ENCODE results near the gene INTS4. TPM values are rescaled to one million over a fixed set of nuclear protein-coding genes. Genes with fewer than 3 reads are reported as not detected.
A peak's percentile ranks its signal among the peaks of the same experiment; 100 is the strongest.
"Not testable (repeated sequence)": the region's sequence is repeated elsewhere in the genome, so short reads cannot be mapped to it uniquely, and the experiment has no call there.

Gene INTS4
- polyA plus RNA-seq, 6 donors from 2014 or later = 33.3 to 71.6 (median 38.1) TPM

DNA sequence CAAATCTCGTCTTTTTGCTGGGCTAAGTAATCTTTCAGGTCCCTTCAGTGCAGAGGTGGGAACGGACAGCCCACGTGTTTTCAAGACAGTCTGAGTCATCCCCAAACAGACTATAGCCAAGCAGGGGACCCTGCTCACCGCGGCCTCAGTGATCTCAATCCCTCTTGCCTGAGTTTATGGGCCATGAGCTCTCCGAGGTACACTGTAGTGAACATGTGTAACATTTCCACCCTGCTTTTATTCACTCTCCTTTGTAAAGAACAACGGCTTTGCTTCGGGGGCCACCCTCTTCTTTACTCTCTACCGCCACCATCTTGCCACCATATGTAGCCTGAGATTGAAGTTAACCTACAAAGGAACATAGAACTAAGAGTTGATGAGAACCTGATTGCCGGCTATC is 40.2 kb upstream of the INTS4 start:
- peak overlapping the region in 1 of 6 donors; percentile 27 for H3K27ac Mint-ChIP-seq
- no peak overlapping the region for H3K4me3 Mint-ChIP-seq

DNA sequence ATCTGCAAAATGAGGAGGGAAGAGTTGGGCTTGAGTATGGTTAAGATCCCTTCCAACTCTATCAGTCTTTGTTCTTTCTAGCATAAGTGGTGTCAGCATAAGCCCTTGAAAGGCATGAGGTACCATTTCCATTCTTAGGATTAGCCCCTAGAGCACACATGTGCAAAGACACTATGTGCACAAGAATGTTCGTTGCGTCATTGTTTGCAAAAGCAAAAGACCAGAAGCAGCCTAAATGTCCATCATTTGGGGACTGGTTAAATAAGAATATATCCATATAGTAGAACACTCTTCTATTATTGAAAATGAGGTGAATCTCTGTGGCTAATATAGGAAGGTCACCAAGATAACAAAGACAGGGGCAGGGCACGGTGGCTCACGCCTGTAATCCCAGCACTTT is 38.6 kb upstream of the INTS4 start:
- H3K4me3 Mint-ChIP-seq = no peak overlapping the region

More for the DNA sequence above, 40.2 kb upstream of the INTS4 start:
- Mint-ChIP-seq H3K36me3 (no peaks in the 10 kb centered on the region), H3K27me3 (peaks cover 0 to 8% (median 4%) of the 10 kb centered on the region in 3 donors), H3K4me1 (peaks cover under 1 to 5% (median 4%) of the 10 kb centered on the region in 3 donors), H3K9me3 (no peaks in the 10 kb centered on the region)
- ATAC-seq (ENCODE audit: low read depth in 2 of 2) (no peak), DNase-seq (no peak)

DNA sequence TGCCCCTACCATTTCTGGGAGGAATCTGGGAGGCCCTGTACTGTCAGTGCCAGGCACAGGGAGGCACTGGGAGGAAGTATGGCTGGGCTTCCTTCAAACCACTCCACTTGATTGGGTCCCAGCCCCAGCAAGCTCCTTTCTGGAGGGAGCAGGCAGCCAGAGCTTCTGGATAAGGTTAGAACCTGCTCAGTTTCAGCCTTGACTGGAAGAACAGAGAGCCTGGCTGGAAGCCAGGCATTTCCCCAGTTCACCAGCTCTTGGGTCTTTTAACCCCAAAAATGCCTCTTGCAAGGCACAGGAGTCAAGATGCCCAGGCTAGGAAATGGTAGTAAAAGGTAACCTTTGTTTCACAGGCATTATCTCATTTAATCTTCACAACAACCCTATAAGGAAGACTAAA is 37.6 kb upstream of the INTS4 start:
- Mint-ChIP-seq H3K9me3 (peaks cover 0 to 5% (median 0%) of the 10 kb centered on the region in 7 donors), H3K27me3 (peaks cover 0 to 8% (median 4%) of the 10 kb centered on the region in 3 donors), H3K36me3 (no peaks in the 10 kb centered on the region), H3K4me3 (no peak overlapping the region), H3K27ac (no peak overlapping the region), H3K4me1 (peaks cover 0 to 4% (median 3%) of the 10 kb centered on the region in 3 donors)
- ATAC-seq (ENCODE audit: low read depth in 2 of 2) (no peak), DNase-seq (no peak)

More for the DNA sequence above, 38.6 kb upstream of the INTS4 start:
- Mint-ChIP-seq H3K27me3 (peaks cover 0 to 8% (median 4%) of the 10 kb centered on the region in 3 donors), H3K27ac (peak overlapping the region in 1 of 6 donors; percentile 20), H3K36me3 (no peaks in the 10 kb centered on the region), H3K9me3 (peaks cover 0 to under 1% (median 0%) of the 10 kb centered on the region in 7 donors), H3K4me1 (peaks cover 0 to 4% (median 3%) of the 10 kb centered on the region in 3 donors)
- no peak for ATAC-seq (ENCODE audit: low read depth in 2 of 2)
- no peak for DNase-seq

DNA sequence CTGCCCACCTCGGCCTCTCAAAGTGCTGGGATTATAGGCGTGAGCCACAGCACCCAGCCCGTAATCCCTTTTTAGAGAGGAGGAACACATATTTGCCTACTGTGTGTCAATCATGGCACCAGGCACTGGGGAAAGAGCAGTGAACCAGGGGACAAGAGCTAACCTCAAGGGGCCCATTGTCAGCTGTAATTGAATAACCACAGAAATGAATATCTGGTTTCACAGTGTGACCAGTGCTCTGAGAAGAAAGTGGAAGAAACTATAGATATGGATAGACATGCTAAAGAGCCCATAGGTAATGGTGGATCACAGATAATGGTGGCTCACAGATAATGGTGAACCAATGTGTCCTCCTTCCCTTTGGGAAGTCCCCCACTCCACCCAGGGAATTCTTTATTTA is 37.2 kb upstream of the INTS4 start:
- Mint-ChIP-seq H3K27ac (no peak overlapping the region), H3K27me3 (peaks cover 0 to 8% (median 4%) of the 10 kb centered on the region in 3 donors), H3K4me3 (no peak overlapping the region), H3K4me1 (peaks cover 0 to 4% (median 3%) of the 10 kb centered on the region in 3 donors), H3K9me3 (peaks cover 0 to 5% (median 0%) of the 10 kb centered on the region in 7 donors), H3K36me3 (no peaks in the 10 kb centered on the region)
- ATAC-seq (ENCODE audit: low read depth in 2 of 2) (no peak), DNase-seq (no peak)

DNA sequence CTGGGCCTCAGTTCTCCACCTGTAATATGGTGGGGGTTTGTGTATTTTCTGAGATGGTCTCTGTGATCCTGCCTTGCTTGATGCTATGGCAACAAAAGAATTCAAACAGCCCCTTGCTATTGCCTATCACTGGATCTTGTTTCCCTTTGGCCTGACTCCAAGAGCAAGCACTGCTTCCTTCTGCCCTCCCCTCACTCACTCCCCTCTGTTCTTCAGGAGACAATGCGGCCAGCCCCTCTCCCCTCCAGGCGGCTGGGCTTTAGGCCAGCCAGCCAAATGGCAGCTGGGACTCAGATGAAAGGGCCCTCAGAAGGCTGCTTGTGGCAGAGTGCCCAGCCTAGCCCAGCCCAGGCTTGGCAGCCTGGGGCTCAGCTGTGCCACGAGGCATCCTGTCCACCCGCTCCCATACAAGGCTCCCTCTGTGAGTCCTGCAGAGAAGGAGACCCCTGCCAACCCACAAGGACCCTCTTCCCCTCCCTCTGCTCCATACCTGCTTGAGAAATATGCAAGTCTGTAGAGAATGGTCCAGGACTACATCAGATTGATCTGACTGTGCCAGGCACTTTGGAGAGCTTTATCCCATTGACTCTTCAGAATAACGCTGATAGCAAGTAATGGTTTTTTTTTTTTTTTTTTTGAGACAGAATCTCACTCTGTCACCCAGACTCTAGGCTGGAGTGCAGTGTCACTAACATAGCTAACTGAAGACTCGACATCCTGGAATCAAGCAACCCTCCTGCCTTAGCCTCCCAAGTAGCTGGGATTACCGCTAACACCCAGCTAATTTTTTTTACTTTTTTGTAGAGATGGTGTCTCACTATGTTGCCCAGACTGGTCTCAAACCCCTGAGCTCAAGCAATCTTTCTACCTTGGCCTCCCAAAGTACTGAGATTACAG is 36.2 kb upstream of the INTS4 start:
- Mint-ChIP-seq H3K27me3 (peaks cover 0 to 9% (median 8%) of the 10 kb centered on the region in 3 donors), H3K9me3 (peaks cover 0 to 5% (median 0%) of the 10 kb centered on the region in 7 donors), H3K4me3 (no peak overlapping the region), H3K27ac (peak overlapping the region in 1 of 6 donors; percentile 76), H3K4me1 (peaks cover 0 to 4% (median 3%) of the 10 kb centered on the region in 3 donors), H3K36me3 (no peaks in the 10 kb centered on the region)
- ATAC-seq (ENCODE audit: low read depth in 2 of 2) (no peak), DNase-seq (no peak)

DNA sequence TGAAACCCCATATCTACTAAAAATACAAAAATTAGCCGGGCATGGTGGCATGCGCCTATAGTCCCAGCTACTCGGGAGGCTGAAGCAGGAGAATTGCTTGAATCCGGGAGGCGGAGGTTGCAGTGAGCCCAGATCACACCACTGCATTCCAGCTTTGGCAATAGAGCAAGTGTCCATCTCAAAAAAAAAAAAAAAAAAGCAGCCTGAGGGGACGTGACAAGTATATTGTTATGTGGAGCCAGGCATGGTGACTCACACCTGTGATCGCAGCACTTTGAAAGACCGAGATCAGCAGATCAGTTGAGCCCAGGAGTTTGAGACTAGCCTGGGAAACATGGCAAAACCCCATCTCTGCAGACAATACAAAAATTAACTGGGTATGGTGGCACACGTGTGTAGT is 34.0 kb upstream of the INTS4 start:
- H3K27ac Mint-ChIP-seq; H3K4me1 Mint-ChIP-seq; ATAC-seq (ENCODE audit: low read depth in 2 of 2); DNase-seq; H3K4me3 Mint-ChIP-seq; H3K9me3 Mint-ChIP-seq; H3K36me3 Mint-ChIP-seq: not testable (repeated sequence)
- peaks cover 0 to 13% (median 5%) of the 10 kb centered on the region in 3 donors for H3K27me3 Mint-ChIP-seq

DNA sequence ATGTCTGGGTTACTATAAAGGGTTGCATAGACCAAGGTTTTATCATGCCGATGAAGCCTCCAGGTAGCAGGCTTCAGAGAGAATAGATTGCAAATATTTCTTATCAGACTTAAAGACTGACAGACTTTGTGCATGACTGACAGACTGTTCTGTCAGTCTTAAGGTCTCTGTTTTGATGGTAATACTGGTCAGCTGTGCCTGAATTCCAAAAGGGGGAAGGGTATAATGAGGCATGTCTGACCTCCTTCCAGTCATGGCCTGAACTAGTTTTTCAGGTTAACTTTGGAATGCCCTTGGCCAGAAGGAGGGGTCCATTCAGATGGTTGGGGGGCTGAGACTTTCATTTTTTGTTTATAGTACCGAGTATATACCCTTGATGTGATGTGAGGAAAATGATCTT is 33.3 kb upstream of the INTS4 start:
- no peak for DNase-seq
- H3K27me3 Mint-ChIP-seq = peaks cover 5 to 20% (median 11%) of the 10 kb centered on the region in 3 donors
- peaks cover 0 to 5% (median 0%) of the 10 kb centered on the region in 7 donors for H3K9me3 Mint-ChIP-seq
- peaks cover 0 to 4% of the 10 kb centered on the region in 2 donors for H3K36me3 Mint-ChIP-seq
- peaks cover 1 to 7% (median 2%) of the 10 kb centered on the region in 3 donors for H3K4me1 Mint-ChIP-seq
- H3K27ac Mint-ChIP-seq = no peak overlapping the region
- no peak overlapping the region for H3K4me3 Mint-ChIP-seq
- no peak for ATAC-seq (ENCODE audit: low read depth in 2 of 2)

DNA sequence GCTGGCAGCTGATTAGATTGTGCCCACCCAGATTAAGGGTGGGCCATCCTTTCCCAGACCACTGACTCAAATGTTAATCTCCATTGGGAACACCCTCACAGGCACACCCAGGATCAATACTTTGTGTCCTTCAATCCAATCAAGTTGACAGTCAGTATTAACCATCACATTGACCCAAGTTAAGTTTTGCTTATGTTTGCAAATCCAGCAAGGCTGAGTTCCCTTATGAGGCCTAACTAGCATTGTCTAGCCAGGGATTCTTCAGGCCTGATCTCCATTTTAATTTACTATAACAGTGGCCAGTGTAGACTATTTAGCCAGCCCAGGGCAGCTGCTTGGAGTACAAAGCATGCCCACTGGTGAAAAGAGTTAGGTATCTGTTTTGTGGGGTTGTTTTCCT is 30.9 kb upstream of the INTS4 start:
- Mint-ChIP-seq H3K27ac (no peak overlapping the region), H3K4me3 (no peak overlapping the region), H3K9me3 (peaks cover 0 to 5% (median 0%) of the 10 kb centered on the region in 7 donors), H3K4me1 (peaks cover 6 to 13% (median 7%) of the 10 kb centered on the region in 3 donors), H3K27me3 (peaks cover 19 to 29% (median 20%) of the 10 kb centered on the region in 3 donors), H3K36me3 (peaks cover 0 to 12% of the 10 kb centered on the region in 2 donors)
- DNase-seq (no peak), ATAC-seq (ENCODE audit: low read depth in 2 of 2) (no peak)

DNA sequence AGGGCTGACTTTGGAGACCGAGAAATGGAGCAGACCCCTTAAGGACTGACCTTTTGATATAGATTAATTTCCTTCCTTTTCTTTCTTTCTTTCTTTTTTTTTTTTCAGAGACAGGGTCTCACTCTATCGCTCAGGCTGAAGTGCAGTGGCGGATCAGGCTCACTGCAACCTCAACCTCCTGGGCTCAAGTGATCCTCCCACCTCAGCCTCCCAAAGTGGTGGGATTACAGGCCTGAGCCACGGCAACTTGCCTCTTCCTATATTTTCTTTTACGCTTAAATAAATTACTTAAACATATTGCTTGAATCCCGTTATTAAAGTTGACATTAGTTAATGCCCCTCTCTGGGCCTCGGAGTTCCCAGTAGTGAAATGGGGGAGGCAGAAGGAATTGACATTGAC is 29.0 kb upstream of the INTS4 start:
- H3K36me3 Mint-ChIP-seq = peaks cover 0 to 12% of the 10 kb centered on the region in 2 donors
- peaks cover 0 to 5% (median 0%) of the 10 kb centered on the region in 7 donors for H3K9me3 Mint-ChIP-seq
- no peak overlapping the region for H3K4me3 Mint-ChIP-seq
- DNase-seq (no peak), ATAC-seq (ENCODE audit: low read depth in 2 of 2) (no peak)
- peaks cover 6 to 13% (median 7%) of the 10 kb centered on the region in 3 donors for H3K4me1 Mint-ChIP-seq
- H3K27me3 Mint-ChIP-seq = peaks cover 19 to 29% (median 29%) of the 10 kb centered on the region in 3 donors
- H3K27ac Mint-ChIP-seq = peak overlapping the region in 1 of 6 donors; percentile 67

DNA sequence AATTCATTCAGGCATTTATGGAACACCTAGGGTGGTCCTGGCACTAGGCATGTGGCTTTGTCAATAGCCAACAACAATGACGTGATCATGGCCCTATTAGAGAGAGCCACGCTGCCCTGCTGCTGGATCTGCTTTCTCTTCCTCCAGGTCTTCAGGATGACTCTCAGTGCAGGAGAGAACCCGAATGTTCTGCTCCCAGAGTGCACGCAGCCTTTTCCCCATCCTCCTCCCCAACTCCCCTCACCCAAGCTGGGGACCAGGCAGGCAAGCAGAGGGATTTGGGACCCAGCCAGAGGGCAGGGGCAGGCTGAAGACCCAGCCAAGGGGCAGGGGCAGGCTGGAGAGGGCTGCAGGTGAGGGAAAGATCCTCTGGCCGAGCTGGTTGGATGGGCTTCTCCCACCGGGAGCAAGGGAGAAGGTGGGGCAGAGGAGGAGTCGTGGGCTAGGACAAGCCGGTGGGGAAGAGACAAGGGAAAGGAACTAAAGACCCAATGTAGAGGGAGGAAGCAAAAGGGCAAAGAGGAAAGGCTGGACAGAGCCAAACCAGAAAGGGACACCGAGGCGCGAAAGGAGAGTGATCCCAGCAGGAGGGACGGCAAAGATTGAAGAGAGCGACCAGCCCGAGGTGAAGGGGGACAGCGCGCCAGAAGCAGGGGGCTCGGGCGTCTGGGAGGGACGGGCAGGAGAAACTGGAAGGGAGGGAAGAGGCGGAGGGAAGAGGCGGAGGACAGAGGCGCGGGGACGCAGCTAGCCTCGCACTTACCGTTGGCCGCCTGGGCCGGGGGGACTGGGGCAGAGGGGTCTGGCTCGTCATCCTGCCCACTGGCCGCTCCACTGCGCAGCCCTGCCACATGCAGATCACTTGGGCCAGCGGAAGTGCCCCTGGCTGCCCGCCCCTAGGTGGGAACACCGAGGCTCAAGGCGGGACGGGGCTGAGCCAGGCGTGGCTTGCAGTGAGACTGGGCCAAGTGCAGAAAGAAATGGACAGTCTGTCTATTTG is 28.2 kb upstream of the INTS4 start, which contains the start of gene KCTD14:
Gene KCTD14 (minus strand): TSS at position 880 of the 1,000 bp plus-strand sequence. CDS start 27 bp downstream, at position 853.
- no peak for DNase-seq
- peaks cover 6 to 13% (median 7%) of the 10 kb centered on the region in 3 donors for H3K4me1 Mint-ChIP-seq
- H3K27ac Mint-ChIP-seq = peak within 1 kb of the TSS in 3 of 6 donors; percentile 50 to 96 (median 67)
- peaks cover 0 to 12% of the 10 kb centered on the region in 2 donors for H3K36me3 Mint-ChIP-seq
- H3K4me3 Mint-ChIP-seq = peak within 1 kb of the TSS in 2 of 8 donors; percentile 62 to 80
- ATAC-seq (ENCODE audit: low read depth in 2 of 2) = no peak
- peaks cover 0 to 2% (median 0%) of the 10 kb centered on the region in 7 donors for H3K9me3 Mint-ChIP-seq
- H3K27me3 Mint-ChIP-seq = peaks cover 19 to 29% (median 29%) of the 10 kb centered on the region in 3 donors

DNA sequence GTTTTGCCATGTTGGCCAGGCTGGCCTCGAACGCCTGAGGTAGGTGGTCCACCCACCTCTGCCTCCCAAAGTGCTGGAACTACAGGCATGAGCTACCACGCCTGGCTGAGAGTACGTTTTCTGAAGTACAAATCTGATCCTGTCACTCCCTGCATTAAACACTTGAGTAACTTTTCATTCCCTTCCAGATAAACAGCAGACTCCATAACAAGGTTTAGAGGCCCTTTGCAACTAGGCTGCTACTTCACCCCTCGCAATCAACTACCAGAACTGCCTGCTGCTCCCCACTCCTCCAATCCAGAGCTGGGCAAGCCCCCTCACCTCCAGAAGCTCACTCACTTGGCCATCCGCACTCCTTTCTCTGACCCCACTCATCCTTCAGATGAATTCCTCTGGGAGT is 27.1 kb upstream of the INTS4 start:
- H3K4me3 Mint-ChIP-seq = no peak overlapping the region
- ATAC-seq (ENCODE audit: low read depth in 2 of 2) (no peak), DNase-seq (no peak)
- H3K27me3 Mint-ChIP-seq = peaks cover 19 to 29% (median 29%) of the 10 kb centered on the region in 3 donors
- peaks cover 0 to 1% (median 0%) of the 10 kb centered on the region in 7 donors for H3K9me3 Mint-ChIP-seq
- H3K27ac Mint-ChIP-seq = peak overlapping the region in 2 of 6 donors; percentile 75 to 80
- peaks cover 6 to 13% (median 7%) of the 10 kb centered on the region in 3 donors for H3K4me1 Mint-ChIP-seq
- H3K36me3 Mint-ChIP-seq = peaks cover 0 to 12% of the 10 kb centered on the region in 2 donors

DNA sequence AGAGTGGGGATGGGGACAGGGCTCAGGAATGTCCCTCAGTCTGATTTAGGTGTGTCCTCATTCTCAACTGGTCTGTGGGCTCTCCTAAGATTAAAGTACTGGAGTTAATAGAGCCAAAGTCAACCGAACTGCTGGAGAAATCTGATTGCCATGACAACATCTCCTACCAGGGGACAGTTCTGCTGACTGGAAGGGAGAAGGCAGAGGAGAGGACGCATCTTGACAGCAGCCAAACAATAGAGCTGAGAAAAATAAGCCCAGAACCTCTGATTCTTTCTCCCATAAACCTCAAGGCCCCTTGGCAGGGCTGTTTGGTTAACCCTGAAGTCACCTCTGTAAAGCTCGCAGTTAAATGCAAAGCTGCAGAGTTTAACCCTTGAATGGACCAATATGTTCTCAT is 25.8 kb upstream of the INTS4 start:
- Mint-ChIP-seq H3K27me3 (peaks cover 19 to 31% (median 24%) of the 10 kb centered on the region in 3 donors), H3K4me1 (peaks cover 6 to 13% (median 7%) of the 10 kb centered on the region in 3 donors), H3K4me3 (no peak overlapping the region), H3K36me3 (peaks cover 0 to 12% of the 10 kb centered on the region in 2 donors), H3K9me3 (peaks cover 0 to 1% (median 0%) of the 10 kb centered on the region in 7 donors), H3K27ac (no peak overlapping the region)
- ATAC-seq (ENCODE audit: low read depth in 2 of 2) (no peak), DNase-seq (no peak)

Data from naive B cell (primary cell).